Jurkat, Clone E6-1 (cell line): ENCODE results near the gene EXTL1.

Experiments used
- DNase-seq: peaks from one replicate; pipeline ENCODE4 v3.0.0-alpha.2; 2011; ENCODE audit warnings: low read depth, low spot score
- H3K4me3 ChIP-seq: 2 replicates; pipeline ENCODE4 v1.5.1; 2011; ENCODE audit warnings: mild to moderate bottlenecking, low read length, control low read depth, moderate library complexity

EXTL1 gene

GRCh38 chr1:26084091-26084561 is 62.6 kb downstream of the EXTL1 start:
- no peak overlapping the region for H3K4me3 ChIP-seq
- no peak for DNase-seq

GRCh38 chr1:26084844-26085243 is 63.3 kb downstream of the EXTL1 start:
- DNase-seq = no peak
- H3K4me3 ChIP-seq = no peak overlapping the region
